Measurements from ENCODE around the gene OR7A10.
"Not testable (repeated sequence)": the region's sequence is repeated elsewhere in the genome, so short reads cannot be mapped to it uniquely, and the experiment has no call there.

The OR7A10 gene

GRCh38 chr19:14796021-14796420 lies 52.7 kb downstream of the OR7A10 start:
- TF ChIP-seq, protein P1, sequence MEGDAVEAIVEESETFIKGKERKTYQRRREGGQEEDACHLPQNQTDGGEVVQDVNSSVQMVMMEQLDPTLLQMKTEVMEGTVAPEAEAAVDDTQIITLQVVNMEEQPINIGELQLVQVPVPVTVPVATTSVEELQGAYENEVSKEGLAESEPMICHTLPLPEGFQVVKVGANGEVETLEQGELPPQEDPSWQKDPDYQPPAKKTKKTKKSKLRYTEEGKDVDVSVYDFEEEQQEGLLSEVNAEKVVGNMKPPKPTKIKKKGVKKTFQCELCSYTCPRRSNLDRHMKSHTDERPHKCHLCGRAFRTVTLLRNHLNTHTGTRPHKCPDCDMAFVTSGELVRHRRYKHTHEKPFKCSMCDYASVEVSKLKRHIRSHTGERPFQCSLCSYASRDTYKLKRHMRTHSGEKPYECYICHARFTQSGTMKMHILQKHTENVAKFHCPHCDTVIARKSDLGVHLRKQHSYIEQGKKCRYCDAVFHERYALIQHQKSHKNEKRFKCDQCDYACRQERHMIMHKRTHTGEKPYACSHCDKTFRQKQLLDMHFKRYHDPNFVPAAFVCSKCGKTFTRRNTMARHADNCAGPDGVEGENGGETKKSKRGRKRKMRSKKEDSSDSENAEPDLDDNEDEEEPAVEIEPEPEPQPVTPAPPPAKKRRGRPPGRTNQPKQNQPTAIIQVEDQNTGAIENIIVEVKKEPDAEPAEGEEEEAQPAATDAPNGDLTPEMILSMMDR (conservative IDR thresholded peaks at IDR 0.05; ENCODE audit: low read length), result no peak
- no peak for DNase-seq (ENCODE audit: low read depth)
- no peak overlapping the region for H3K4me3 ChIP-seq (ENCODE audit: low read length)

DNA sequence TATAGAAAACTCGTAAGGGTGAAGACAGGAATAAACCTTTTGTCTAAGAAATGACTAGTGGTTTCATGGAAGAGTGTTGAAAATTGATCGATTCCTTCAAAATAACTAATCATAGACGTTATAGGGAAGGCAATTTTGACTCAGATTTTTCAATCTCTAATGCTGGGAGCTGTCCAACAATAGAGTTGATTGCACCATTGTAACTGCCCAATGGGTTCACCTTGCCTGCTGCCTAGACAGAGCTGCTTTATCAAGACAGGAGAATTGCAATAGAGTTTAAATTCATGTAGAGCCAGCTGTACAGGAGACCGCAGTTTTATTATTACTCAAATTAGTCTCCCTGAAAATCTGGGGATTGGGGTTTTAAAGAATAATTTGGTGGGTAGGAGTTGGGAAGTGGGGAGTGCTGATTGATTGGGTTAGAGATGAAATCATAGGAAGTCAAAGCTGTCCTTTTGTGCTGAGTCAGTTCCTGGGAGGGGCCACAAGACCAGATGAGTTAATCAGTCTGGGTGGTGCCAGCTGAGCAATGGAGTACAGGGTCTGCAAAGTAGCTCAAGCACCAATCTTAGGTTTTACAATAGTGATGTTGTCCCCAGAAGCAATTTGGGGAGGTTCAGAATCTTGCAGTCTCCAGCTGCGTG lies 53.5 kb downstream of the OR7A10 start:
- DNase-seq (ENCODE audit: low read depth), result no peak
- H3K4me3 ChIP-seq (ENCODE audit: low read length), result no peak overlapping the region
- TF ChIP-seq, protein P1 (conservative IDR thresholded peaks at IDR 0.05; ENCODE audit: low read length), result no peak

GRCh38 chr19:14792250-14792649 lies 56.5 kb downstream of the OR7A10 start:
- not testable (repeated sequence) for DNase-seq (ENCODE audit: low read depth); H3K4me3 ChIP-seq (ENCODE audit: low read length)
